Measurements from ENCODE around the gene TMEM200A. TPM values are rescaled to one million over a fixed set of nuclear protein-coding genes. Genes with fewer than 3 reads are reported as not detected.

The TMEM200A gene
- 27.4 and 54.5 TPM in 2 replicates for total RNA-seq

GRCh38 chr6:130365166-130366106 is at the start of gene TMEM200A:
Gene TMEM200A, plus strand, starts transcription at chr6:130366017. Its CDS starts 74,406 bp downstream, at chr6:130440423.

Other genes with a start within 250 kb of the TMEM200A start
- 0.39 and 1.9 TPM in 2 replicates for gene SAMD3, start 143.1 kb upstream of the TMEM200A start, total RNA-seq